ENCODE data around the gene RBMS2. TPM values are rescaled to one million over a fixed set of nuclear protein-coding genes. Genes with fewer than 3 reads are reported as not detected.
A peak's percentile ranks its signal among the peaks of the same experiment; 100 is the strongest.

RBMS2 gene
- total RNA-seq, 4 donors from 2014 or later, result 14.5 to 88.0 (median 29.1) TPM

DNA sequence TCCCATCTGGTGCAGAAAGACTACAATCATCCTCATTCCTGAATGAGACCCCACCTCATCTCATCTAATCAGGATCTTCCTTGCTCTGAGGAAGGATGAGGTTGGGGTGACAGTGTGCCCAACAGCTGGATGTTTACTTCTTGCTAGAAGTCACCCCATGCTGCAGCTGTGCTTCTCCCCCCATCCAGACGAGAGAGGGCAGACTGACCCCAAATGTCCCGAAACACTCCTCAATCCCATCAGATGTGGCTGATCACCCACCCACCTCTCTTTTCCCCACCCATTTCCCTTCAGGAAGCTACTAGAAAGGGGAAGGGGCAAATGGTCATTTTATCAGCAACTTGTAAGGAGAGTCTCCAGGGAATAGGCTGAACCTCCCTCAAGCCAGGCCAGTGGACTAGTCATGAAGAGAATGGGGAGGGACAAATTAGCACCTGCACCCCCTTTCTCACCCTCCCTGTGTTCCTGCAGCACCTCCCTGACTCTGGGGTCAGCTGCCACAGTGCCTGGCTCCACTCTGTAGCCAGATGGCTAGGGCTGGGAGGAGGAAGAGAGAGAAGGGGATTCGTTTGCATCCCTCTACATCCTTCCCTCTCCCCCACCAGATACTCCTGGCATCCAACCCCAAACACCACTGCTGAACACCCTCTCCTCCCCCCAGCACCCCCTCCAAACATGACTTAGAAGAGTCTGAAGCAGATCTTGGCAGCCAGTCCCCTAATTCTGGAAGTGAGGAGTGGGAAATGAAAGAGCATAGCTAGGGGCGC, 111.3 kb downstream of the RBMS2 start:
- H3K27me3 ChIP-seq, result no peaks in the 10 kb centered on the region
- WGBS, result 42% methylated on average over 4 of the region's 4 CpGs
- H3K4me3 ChIP-seq, result peak overlapping the region; percentile 77
- H3K27ac ChIP-seq, result peak overlapping the region; percentile 90
- H3K36me3 ChIP-seq, result peaks cover 5% of the 10 kb centered on the region
- H3K9me3 ChIP-seq, result no peaks in the 10 kb centered on the region
- no peak for TF ChIP-seq POLR2A (IDR thresholded peaks at IDR 0.05)
- no peak for DNase-seq (ENCODE audit: low spot score in 2 of 2)
- peaks cover 78% of the 10 kb centered on the region for H3K4me1 ChIP-seq

DNA sequence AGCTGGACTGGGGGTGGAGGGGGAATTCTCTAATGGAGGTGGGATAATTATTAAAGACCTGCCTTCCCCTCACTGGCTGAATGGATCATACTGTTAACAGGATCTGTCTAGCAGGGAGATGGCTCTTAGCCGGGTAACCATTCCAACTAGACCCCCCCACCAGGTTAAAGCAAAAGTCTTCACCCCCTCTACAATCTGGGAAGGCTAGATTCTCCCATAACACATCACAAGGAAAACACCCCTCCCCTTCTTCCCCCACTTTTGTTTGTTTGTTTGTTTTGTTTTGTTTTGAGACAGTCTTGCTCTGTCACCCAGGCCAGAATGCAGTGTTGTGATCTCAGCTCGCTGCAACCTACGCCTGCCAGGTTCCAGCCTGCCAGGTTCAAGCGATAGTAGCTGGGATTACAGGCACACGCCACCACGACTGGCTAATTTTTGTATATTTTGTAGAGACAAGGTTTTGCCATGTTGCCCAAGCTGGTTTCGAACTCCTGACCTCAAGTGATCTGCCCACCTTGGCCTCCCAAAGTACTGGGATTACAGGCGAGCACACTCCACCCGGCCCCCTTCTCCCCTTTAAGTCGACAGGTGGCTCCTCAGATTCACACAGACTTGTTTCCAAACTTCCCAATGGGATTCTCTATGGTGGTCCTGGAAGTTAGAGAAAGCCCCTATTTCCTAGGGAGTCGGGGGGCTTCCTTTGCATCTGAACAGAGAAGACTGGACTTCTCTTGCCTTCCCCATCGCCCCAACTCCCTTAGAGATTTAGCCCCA, 112.0 kb downstream of the RBMS2 start:
- TF ChIP-seq POLR2AphosphoS5 (IDR thresholded peaks at IDR 0.05), result no peak
- TF ChIP-seq CTCF (IDR thresholded peaks at IDR 0.05), result no peak
- TF ChIP-seq EP300 (IDR thresholded peaks at IDR 0.05), result no peak
- TF ChIP-seq POLR2A (IDR thresholded peaks at IDR 0.05), result no peak
- Histone ChIP-seq H3K27me3 (no peaks in the 10 kb centered on the region), H3K36me3 (peaks cover 12% of the 10 kb centered on the region), H3K4me1 (peaks cover 71% of the 10 kb centered on the region), H3K27ac (peak overlapping the region; percentile 90), H3K4me3 (peak overlapping the region; percentile 77), H3K9me3 (no peaks in the 10 kb centered on the region)
- WGBS, result 30% methylated on average over 12 of the region's 12 CpGs
- no peak for DNase-seq (ENCODE audit: low spot score in 2 of 2)

- no peak for TF ChIP-seq POLR2A (IDR thresholded peaks at IDR 0.05)
- no peak for TF ChIP-seq CTCF (IDR thresholded peaks at IDR 0.05)
- no peak for TF ChIP-seq POLR2AphosphoS5 (IDR thresholded peaks at IDR 0.05)
- TF ChIP-seq EP300 (IDR thresholded peaks at IDR 0.05), result no peak
- peak in 1 of 2 donors; percentile 77 for DNase-seq (ENCODE audit: low spot score in 2 of 2)
- H3K27me3 ChIP-seq, result no peaks in the 10 kb centered on the region
- H3K4me1 ChIP-seq, result peaks cover 70% of the 10 kb centered on the region
- peak overlapping the region; percentile 90 for H3K27ac ChIP-seq
- peaks cover 19% of the 10 kb centered on the region for H3K36me3 ChIP-seq
- 2% methylated on average over 25 of the region's 27 CpGs for WGBS
- no peaks in the 10 kb centered on the region for H3K9me3 ChIP-seq
- H3K4me3 ChIP-seq, result peak overlapping the region; percentile 77
Measured at GRCh38 chr12:56634242-56634836, 112.7 kb downstream of the RBMS2 start.

DNA sequence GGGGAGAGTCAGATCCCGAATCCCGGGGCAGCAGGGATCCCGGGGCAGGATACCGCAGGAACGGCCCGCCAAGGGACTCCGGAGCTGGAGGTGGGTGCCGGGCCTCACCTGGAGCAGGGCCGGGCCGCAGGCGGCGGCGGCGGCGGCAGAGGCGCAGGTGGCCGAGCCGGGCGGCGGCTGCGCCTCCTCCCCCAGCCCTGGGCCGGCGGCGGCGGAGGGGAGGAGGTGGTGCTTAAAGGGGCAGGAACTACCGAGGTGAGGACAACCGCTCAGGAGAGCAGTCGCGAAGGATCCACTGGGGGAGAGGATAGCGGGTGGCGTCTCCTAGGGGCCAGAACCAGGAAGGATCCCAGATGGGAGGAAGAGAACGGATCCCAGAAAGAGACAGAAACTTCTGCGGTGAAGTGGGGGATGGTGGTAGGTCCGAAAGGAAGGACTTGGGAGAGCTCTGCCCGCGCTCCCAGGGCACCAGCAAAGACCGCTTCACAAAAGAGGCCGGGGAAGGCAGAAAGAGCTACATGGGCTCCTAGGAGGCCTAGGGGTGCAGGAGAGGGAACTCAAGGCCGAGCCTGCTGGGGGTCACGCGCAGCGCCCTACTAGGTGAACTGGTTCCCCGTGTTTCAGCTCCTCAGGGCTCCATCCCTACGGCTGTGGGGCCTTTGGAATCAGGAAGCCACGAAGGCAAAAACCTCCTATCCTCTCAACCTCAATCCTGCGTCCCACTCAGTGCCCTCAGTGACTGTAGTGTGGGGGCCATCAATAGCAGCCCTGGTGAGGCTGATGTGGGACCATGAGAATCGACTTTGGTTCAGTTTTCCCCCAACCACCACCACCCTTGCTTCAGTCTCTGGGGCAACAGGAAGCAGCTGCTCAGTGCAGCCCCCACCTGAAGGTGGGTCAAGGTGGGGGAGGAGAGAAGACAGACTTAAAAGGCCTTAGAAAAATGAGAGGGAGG, 113.5 kb downstream of the RBMS2 start:
- Histone ChIP-seq H3K4me3 (peak overlapping the region; percentile 77), H3K27me3 (no peaks in the 10 kb centered on the region), H3K9me3 (no peaks in the 10 kb centered on the region), H3K36me3 (peaks cover 27% of the 10 kb centered on the region), H3K4me1 (peaks cover 70% of the 10 kb centered on the region), H3K27ac (peak overlapping the region; percentile 90)
- DNase-seq (ENCODE audit: low spot score in 2 of 2), result peak; percentile 87 to 89
- TF ChIP-seq EP300 (IDR thresholded peaks at IDR 0.05), result no peak
- TF ChIP-seq POLR2AphosphoS5 (IDR thresholded peaks at IDR 0.05), result no peak
- TF ChIP-seq CTCF (IDR thresholded peaks at IDR 0.05), result peak in 1 of 2 donors; percentile 45
- TF ChIP-seq POLR2A (IDR thresholded peaks at IDR 0.05), result peak in 1 of 2 donors; percentile 13
- WGBS, result 0% methylated on average over 32 of the region's 47 CpGs
